ENCODE measurements around the gene CEP43. TPM values are rescaled to one million over a fixed set of nuclear protein-coding genes. Genes with fewer than 3 reads are reported as not detected.

CEP43 gene
- total RNA-seq, 4 donors from 2014 or later, result 13.0 to 18.6 (median 13.3) TPM

DNA sequence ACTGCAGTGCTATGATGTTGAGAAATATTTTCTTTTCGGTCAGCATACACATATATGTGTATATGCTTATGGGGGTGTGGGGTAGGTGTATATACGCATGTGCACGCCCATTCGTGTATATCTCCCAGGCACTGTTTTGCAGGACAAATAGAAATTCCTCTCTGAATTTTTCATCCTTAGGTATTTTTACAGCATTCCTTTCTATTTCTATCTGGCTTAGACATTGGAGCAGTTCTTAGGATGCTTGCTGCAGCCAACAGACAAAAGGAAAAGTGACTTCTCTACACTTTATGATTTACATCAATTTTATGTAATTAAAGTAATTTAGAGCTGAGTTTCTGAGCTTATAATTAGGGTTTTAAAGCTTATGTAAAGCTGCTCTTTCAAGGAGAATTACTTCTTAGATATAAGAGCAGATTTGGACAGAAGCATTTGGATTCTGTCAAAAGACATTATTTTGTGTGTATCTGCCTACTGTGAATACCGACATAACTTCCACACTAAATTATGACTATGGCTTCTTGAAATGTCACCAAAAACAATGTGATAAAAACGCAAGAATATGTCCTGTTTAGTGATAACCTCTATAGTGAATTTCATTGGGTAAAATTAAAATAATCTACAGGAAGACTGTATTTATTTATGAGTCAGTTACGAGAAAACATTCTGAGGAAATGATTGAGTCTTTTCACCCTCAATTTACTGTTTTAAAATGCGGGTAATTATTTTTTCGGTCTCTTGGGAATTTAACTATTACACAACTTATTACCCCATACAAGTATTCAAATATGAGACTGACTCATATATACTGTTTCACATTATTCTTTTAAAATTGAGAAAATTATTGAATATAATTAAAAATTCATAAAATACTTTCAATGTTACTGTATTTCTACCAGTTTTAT lies 21.3 kb upstream of the CEP43 start:
- Histone ChIP-seq H3K4me1 (no peaks in the 10 kb centered on the region), H3K36me3 (no peaks in the 10 kb centered on the region), H3K27me3 (no peaks in the 10 kb centered on the region), H3K4me3 (no peak overlapping the region), H3K27ac (no peak overlapping the region), H3K9me3 (no peaks in the 10 kb centered on the region)
- no peak for DNase-seq
- intact Hi-C loops (cut with DNase I), result no loop called here
- WGBS, 2 donors, result 85 to 87% methylated on average over 9 of the region's 9 CpGs
- TF ChIP-seq POLR2A (IDR thresholded peaks at IDR 0.05), result no peak
- TF ChIP-seq, protein P1, sequence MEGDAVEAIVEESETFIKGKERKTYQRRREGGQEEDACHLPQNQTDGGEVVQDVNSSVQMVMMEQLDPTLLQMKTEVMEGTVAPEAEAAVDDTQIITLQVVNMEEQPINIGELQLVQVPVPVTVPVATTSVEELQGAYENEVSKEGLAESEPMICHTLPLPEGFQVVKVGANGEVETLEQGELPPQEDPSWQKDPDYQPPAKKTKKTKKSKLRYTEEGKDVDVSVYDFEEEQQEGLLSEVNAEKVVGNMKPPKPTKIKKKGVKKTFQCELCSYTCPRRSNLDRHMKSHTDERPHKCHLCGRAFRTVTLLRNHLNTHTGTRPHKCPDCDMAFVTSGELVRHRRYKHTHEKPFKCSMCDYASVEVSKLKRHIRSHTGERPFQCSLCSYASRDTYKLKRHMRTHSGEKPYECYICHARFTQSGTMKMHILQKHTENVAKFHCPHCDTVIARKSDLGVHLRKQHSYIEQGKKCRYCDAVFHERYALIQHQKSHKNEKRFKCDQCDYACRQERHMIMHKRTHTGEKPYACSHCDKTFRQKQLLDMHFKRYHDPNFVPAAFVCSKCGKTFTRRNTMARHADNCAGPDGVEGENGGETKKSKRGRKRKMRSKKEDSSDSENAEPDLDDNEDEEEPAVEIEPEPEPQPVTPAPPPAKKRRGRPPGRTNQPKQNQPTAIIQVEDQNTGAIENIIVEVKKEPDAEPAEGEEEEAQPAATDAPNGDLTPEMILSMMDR (IDR thresholded peaks at IDR 0.05), result no peak

DNA sequence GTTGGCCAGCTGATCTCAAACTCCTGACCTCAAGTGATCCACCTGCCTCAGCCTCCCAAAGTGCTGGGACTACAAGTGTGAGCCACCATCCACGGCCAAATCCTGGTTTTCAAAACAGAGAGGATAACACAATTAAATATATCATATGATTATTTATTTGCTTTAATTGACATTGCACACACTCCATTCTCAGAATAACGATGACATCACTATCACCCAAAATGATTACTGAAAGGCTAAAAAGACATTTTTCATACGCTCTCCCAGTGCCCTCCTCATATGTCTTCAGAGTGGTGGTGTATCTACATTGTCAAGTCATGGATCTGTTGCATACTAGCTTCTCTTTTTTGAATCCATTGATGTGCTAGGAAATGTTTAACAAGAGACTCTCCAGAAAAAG lies 18.5 kb upstream of the CEP43 start:
- Histone ChIP-seq H3K9me3 (no peaks in the 10 kb centered on the region), H3K36me3 (no peaks in the 10 kb centered on the region), H3K4me1 (no peaks in the 10 kb centered on the region), H3K27me3 (no peaks in the 10 kb centered on the region), H3K27ac (no peak overlapping the region), H3K4me3 (no peak overlapping the region)
- DNase-seq, result no peak
- intact Hi-C loops (cut with DNase I), result no loop called here
- TF ChIP-seq, protein P1 (IDR thresholded peaks at IDR 0.05), result no peak
- TF ChIP-seq POLR2A (IDR thresholded peaks at IDR 0.05), result no peak
- WGBS, 2 donors, result 96 to 97% methylated on average over 3 of the region's 3 CpGs

DNA sequence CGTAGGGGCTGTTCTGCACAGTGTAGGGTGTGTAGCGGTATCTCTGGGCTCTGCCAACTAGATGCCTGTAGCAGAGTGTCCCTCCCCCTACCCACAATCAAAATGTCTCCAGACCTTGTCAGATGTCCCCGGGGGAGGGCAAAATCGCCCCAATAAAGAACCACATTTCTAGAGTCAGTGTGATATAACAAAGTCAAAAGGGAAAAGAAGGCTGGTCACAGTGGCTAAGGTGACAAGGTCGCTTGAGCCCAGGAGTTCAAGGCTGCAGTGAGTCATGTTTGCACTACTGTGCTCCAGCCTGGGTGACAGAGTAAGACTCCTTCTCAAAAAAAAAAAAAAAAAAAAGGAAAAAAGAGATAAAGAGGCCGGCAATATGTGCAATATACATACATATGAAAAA lies 11.7 kb upstream of the CEP43 start:
- H3K27ac ChIP-seq, result no peak overlapping the region
- no peaks in the 10 kb centered on the region for H3K4me1 ChIP-seq
- no peak for DNase-seq
- TF ChIP-seq, protein P1 (IDR thresholded peaks at IDR 0.05), result no peak
- TF ChIP-seq POLR2A (IDR thresholded peaks at IDR 0.05), result no peak
- WGBS, 2 donors, result 64 to 68% methylated on average over 6 of the region's 6 CpGs
- no peak overlapping the region for H3K4me3 ChIP-seq
- intact Hi-C loops (cut with DNase I), result no loop called here
- H3K36me3 ChIP-seq, result no peaks in the 10 kb centered on the region
- no peaks in the 10 kb centered on the region for H3K27me3 ChIP-seq
- H3K9me3 ChIP-seq, result no peaks in the 10 kb centered on the region

DNA sequence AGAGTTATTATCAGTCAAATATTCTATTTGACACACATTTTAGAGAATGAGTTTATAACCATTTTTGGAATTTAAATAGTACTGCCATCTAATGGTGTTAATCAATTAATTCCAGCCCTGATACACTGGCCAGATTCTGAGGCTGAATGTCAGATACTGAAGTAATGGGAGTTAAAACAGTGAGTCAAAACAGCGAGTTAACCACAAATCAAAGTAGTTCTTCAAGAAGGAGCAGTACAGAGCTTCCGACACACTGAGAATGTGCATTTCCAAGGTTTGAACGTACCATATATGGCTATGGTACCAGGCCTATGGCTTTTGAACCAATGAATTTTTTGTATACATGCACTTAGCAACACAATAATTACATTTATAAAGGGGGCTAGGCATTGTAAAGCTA lies 11.3 kb upstream of the CEP43 start:
- Histone ChIP-seq H3K27ac (no peak overlapping the region), H3K36me3 (no peaks in the 10 kb centered on the region), H3K4me3 (no peak overlapping the region), H3K9me3 (no peaks in the 10 kb centered on the region), H3K27me3 (no peaks in the 10 kb centered on the region), H3K4me1 (no peaks in the 10 kb centered on the region)
- DNase-seq, result no peak
- 76 to 82% methylated on average over 3 of the region's 3 CpGs for WGBS, 2 donors
- intact Hi-C loops (cut with DNase I), result no loop called here
- TF ChIP-seq POLR2A (IDR thresholded peaks at IDR 0.05), result no peak
- TF ChIP-seq, protein P1 (IDR thresholded peaks at IDR 0.05), result no peak

DNA sequence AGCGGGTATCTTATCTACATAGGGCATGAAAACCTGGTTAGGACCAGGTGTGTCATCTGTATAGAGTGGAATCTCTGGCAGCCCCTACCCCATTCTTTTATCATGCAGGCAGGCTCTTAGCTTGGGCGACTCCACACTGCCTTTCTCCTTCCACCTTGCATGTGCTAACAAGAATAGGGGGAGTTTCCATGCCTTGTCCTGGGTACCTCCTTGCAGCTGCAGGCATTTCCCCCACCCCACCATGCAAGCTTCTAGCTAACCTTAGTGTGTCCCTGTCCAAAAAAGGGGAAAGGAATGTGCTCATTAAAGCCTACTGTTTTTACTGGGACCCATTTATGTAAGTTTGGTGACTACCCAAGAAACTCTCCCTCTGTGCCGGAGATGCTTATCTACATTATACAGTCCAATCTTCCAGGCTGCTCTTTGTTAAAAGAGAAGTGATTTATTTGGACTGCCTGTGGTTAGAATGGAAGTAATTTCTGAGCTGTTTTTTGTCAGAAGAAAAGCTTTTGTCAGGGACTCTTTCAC lies 10.5 kb upstream of the CEP43 start:
- intact Hi-C loops (cut with DNase I), result no loop called here
- TF ChIP-seq POLR2A (IDR thresholded peaks at IDR 0.05), result no peak
- TF ChIP-seq, protein P1 (IDR thresholded peaks at IDR 0.05), result no peak

More for the DNA sequence above, 10.5 kb upstream of the CEP43 start:
- Histone ChIP-seq H3K36me3 (no peaks in the 10 kb centered on the region), H3K4me3 (no peak overlapping the region), H3K27me3 (no peaks in the 10 kb centered on the region), H3K4me1 (no peaks in the 10 kb centered on the region), H3K9me3 (no peaks in the 10 kb centered on the region), H3K27ac (no peak overlapping the region)
- DNase-seq, result no peak
- WGBS, 2 donors, result 63 to 66% methylated on average over 3 of the region's 3 CpGs

Measured in esophagus squamous epithelium (tissue), 5 donors.